Measurements from ENCODE around the gene PHACTR3. TPM values are rescaled to one million over a fixed set of nuclear protein-coding genes. Genes with fewer than 3 reads are reported as not detected.

PHACTR3 gene
- total and polyA plus RNA-seq, 2 donors (not counting 3 experiments of a cell fraction or from before 2014, with no cell fraction given) = not detected

GRCh38 chr20:59632541-59633113 lies 28.3 kb downstream of the PHACTR3 start:
- CTCF ChIA-PET = no interaction called here
- no TSS peak for BruUV-seq (replicated peaks)
- Histone ChIP-seq H3K4me3 (replicated peaks in 1 of 3; ENCODE audit: insufficient read depth in 1 of 3, low read depth in 1 of 3, low read length in 3 of 3) (no peak overlapping the region), H3K36me3 (ENCODE audit: control insufficient read depth in 2 of 2, extremely low read depth in 1 of 2, insufficient read depth in 2 of 2, low read length in 2 of 2) (no peaks in the 10 kb centered on the region), H3K27ac (ENCODE audit: insufficient read depth, low read depth, low read length) (no peak overlapping the region), H2AFZ (ENCODE audit: low read depth, low read length) (no peak overlapping the region), H3K9me1 (replicated peaks; ENCODE audit: control insufficient read depth, extremely low read depth, insufficient read depth, low read length) (no peaks in the 10 kb centered on the region), H3K4me1 (ENCODE audit: control insufficient read depth, extremely low read depth, insufficient read depth, low read length) (no peaks in the 10 kb centered on the region), H4K20me1 (replicated peaks; ENCODE audit: control insufficient read depth, extremely low read depth, insufficient read depth, low read length) (no peaks in the 10 kb centered on the region), H3K79me2 (ENCODE audit: control insufficient read depth, insufficient read depth, low read length) (no peaks in the 10 kb centered on the region), H3K9me3 (replicated peaks; ENCODE audit: control insufficient read depth, insufficient read depth, low read length) (peaks cover 2% of the 10 kb centered on the region), H3K4me2 (ENCODE audit: insufficient read depth, low read length) (no peak overlapping the region), H3K27me3 (ENCODE audit: control insufficient read depth in 2 of 2, insufficient read depth in 2 of 2, low read length in 2 of 2) (no peaks in the 10 kb centered on the region), H3K9ac (replicated peaks; ENCODE audit: extremely low read depth, insufficient read depth, low read length) (no peak overlapping the region)
- dilution Hi-C loops (cut with MboI; ENCODE audit: extremely low pct_ligation_motif_present, low sequenced_read_pairs) = no loop called here
- POLR2A ChIA-PET = no interaction called here
- FAIRE-seq = no peak
- TF ChIP-seq GATA2 (IDR thresholded peaks at IDR 0.05; ENCODE audit: insufficient read depth, insufficient read length, low read depth, low read length) (no peak), MAX (IDR thresholded peaks at IDR 0.05; ENCODE audit: insufficient read depth, insufficient read length) (no peak), POLR2A (IDR thresholded peaks at IDR 0.05; ENCODE audit: low read depth, low read length) (no peak), FOS (IDR thresholded peaks at IDR 0.05; ENCODE audit: borderline replicate concordance, insufficient read depth, low read length) (no peak), POLR2AphosphoS5 (IDR thresholded peaks at IDR 0.05; ENCODE audit: insufficient read depth, low read depth, low read length) (no peak), EZH2 (IDR thresholded peaks at IDR 0.05; ENCODE audit: borderline replicate concordance, low read depth, low read length, severe bottlenecking) (no peak)
- intact Hi-C loops (cut with micrococcal nuclease) = no loop called here
- DNase-seq (ENCODE audit: low read depth, low spot score) = no peak

- Histone ChIP-seq H3K27ac (ENCODE audit: insufficient read depth, low read depth, low read length) (no peak overlapping the region), H3K4me1 (ENCODE audit: control insufficient read depth, extremely low read depth, insufficient read depth, low read length) (no peaks in the 10 kb centered on the region), H3K9me1 (replicated peaks; ENCODE audit: control insufficient read depth, extremely low read depth, insufficient read depth, low read length) (no peaks in the 10 kb centered on the region), H3K36me3 (ENCODE audit: control insufficient read depth in 2 of 2, extremely low read depth in 1 of 2, insufficient read depth in 2 of 2, low read length in 2 of 2) (no peaks in the 10 kb centered on the region), H2AFZ (ENCODE audit: low read depth, low read length) (no peak overlapping the region), H3K9me3 (replicated peaks; ENCODE audit: control insufficient read depth, insufficient read depth, low read length) (peaks cover 4% of the 10 kb centered on the region), H3K4me3 (replicated peaks in 1 of 3; ENCODE audit: insufficient read depth in 1 of 3, low read depth in 1 of 3, low read length in 3 of 3) (no peak overlapping the region), H3K79me2 (ENCODE audit: control insufficient read depth, insufficient read depth, low read length) (no peaks in the 10 kb centered on the region), H3K4me2 (ENCODE audit: insufficient read depth, low read length) (no peak overlapping the region), H4K20me1 (replicated peaks; ENCODE audit: control insufficient read depth, extremely low read depth, insufficient read depth, low read length) (no peaks in the 10 kb centered on the region), H3K27me3 (ENCODE audit: control insufficient read depth in 2 of 2, insufficient read depth in 2 of 2, low read length in 2 of 2) (no peaks in the 10 kb centered on the region), H3K9ac (replicated peaks; ENCODE audit: extremely low read depth, insufficient read depth, low read length) (no peak overlapping the region)
- dilution Hi-C loops (cut with MboI; ENCODE audit: extremely low pct_ligation_motif_present, low sequenced_read_pairs) = no loop called here
- intact Hi-C loops (cut with micrococcal nuclease) = no loop called here
- TF ChIP-seq CTCF (IDR thresholded peaks at IDR 0.05; ENCODE audit: extremely low read depth in 1 of 2, insufficient read depth in 1 of 2, low read depth in 1 of 2, low read length in 2 of 2) (no peak), JUN (IDR thresholded peaks at IDR 0.05; ENCODE audit: borderline replicate concordance, insufficient read depth, insufficient read length, low read depth) (no peak), GATA2 (IDR thresholded peaks at IDR 0.05; ENCODE audit: insufficient read depth, insufficient read length, low read depth, low read length) (no peak), POLR2A (IDR thresholded peaks at IDR 0.05; ENCODE audit: low read depth, low read length) (no peak), MYC (IDR thresholded peaks at IDR 0.05; ENCODE audit: low read depth, low read length) (no peak), FOS (IDR thresholded peaks at IDR 0.05; ENCODE audit: borderline replicate concordance, insufficient read depth, low read length) (no peak), EZH2 (IDR thresholded peaks at IDR 0.05; ENCODE audit: borderline replicate concordance, low read depth, low read length, severe bottlenecking) (no peak), MAX (IDR thresholded peaks at IDR 0.05; ENCODE audit: insufficient read depth, insufficient read length) (no peak), POLR2AphosphoS5 (IDR thresholded peaks at IDR 0.05; ENCODE audit: insufficient read depth, low read depth, low read length) (no peak)
- CTCF ChIA-PET = no interaction called here
- FAIRE-seq (no peak), DNase-seq (ENCODE audit: low read depth, low spot score) (no peak)
- BruUV-seq (replicated peaks) = no TSS peak
- POLR2A ChIA-PET = no interaction called here
These were observed 29.4 kb downstream of the PHACTR3 start for GRCh38 chr20:59633656-59634251.
